Measurements from ENCODE around the gene GUK1.

GUK1 gene, protein sequence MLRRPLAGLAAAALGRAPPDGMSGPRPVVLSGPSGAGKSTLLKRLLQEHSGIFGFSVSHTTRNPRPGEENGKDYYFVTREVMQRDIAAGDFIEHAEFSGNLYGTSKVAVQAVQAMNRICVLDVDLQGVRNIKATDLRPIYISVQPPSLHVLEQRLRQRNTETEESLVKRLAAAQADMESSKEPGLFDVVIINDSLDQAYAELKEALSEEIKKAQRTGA

DNA sequence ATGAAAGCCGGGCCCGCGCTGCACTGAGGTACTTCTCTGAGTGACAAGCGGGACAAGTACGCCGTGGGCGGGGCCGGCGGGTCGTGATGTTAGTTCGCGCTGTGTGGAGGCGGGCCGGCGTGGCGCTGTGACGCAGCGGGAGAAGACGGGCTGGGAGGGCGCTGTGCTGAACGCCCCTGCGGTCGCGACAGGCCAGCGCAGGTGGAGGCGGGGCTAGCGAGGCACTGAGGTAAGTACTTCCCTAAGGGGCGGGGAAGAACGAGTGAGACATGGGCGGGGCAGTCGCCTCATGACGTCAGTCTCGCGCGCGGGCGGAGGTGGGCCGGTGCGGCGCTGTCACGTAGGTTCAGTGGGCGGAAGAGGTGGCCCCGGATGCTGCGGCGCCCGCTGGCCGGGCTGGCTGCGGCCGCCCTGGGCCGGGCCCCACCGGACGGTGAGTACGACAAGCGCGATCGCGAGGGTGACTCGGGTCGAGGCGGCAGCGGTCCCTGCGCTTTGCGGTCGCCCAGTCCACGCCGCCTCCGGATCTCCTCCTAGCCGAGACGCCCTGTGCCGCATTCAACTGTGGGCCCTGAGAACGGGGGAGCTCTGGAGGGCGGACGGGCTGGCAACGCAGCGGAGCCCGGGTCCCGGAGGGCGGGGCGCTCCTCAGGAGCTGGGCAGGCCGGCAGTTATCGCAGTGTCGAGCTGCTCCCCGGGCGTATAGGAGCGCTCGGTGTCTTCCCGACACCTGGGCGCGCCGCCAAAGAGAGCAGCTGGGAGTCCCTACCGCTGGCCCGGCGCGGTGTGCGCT lies at the start of gene GUK1:
Gene GUK1 (plus strand): TSS at position 349 of the 793 bp plus-strand sequence. CDS start 24 bp downstream, at position 373.
- peak within 1 kb of the TSS; percentile 92 for H3K27ac ChIP-seq (ENCODE audit: low read length)
- H3K4me1 ChIP-seq (ENCODE audit: control insufficient read depth in 1 of 2, insufficient read depth in 2 of 2, low read length in 2 of 2): peaks cover 12 to 38% of the 10 kb centered on the region in 2 donors
- no peaks in the 10 kb centered on the region for H3K27me3 ChIP-seq (ENCODE audit: low read depth, low read length)
- H3K4me3 ChIP-seq (ENCODE audit: low read depth in 1 of 2, low read length in 2 of 2): peak within 1 kb of the TSS; percentile 89 to 92
- H3K36me3 ChIP-seq (ENCODE audit: control insufficient read depth in 1 of 2, insufficient read depth in 2 of 2, low read length in 2 of 2): peaks cover 0 to 4% of the 10 kb centered on the region in 2 donors
- H3K9me3 ChIP-seq (ENCODE audit: control insufficient read depth in 1 of 2, low read length in 2 of 2): no peaks in the 10 kb centered on the region

DNA sequence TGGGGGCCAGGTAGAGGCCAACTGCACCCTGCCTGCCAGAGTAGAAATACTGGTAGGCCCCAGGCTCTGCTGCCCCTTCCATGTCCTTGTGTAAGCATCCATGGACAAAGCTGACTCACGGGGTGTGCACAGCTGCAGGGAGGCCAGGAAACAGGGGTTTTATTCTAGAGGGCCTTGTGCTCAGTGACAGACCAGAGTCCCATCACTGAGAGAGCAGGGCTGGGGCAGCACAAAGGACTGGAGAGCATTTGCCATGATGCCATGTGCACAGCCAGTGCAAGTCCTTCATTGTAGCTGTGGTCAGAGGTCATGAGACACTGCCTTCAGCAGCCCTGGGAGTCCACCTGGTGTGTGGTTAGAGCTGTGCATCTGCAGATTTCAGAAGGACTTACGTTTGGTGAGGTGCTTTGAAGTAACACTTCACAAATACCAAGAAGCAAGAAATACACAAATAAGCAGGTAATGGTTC lies 49.4 kb upstream of the GUK1 start:
- Histone ChIP-seq H3K36me3 (ENCODE audit: control insufficient read depth in 1 of 2, insufficient read depth in 2 of 2, low read length in 2 of 2) (peaks cover 4 to 17% of the 10 kb centered on the region in 2 donors), H3K4me1 (ENCODE audit: control insufficient read depth in 1 of 2, insufficient read depth in 2 of 2, low read length in 2 of 2) (peaks cover 44 to 67% of the 10 kb centered on the region in 2 donors), H3K27me3 (ENCODE audit: low read depth, low read length) (no peaks in the 10 kb centered on the region), H3K4me3 (ENCODE audit: low read depth in 1 of 2, low read length in 2 of 2) (peak overlapping the region in 1 of 2 donors; percentile 14), H3K27ac (ENCODE audit: low read length) (no peak overlapping the region), H3K9me3 (ENCODE audit: control insufficient read depth in 1 of 2, low read length in 2 of 2) (peaks cover 6 to 14% of the 10 kb centered on the region in 2 donors)

DNA sequence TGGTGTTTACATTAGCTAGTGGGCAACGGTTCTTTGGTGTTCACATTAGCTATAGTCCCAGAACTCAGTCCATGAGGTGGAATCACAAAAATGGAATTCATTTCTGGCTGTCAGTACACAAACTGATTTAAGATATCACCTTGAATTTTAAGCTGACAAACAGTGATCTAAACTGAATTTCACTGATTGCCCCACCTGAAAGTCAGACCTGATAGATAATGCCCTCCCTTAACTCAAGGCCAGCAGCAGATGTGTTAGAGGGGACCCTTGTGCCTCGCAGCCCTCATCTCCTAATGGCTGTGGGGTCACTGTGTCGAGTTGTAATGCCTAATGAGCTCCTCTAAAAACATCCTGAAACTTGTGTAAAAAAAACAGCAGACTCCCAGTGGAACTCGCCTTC lies 49.0 kb upstream of the GUK1 start:
- H3K36me3 ChIP-seq (ENCODE audit: control insufficient read depth in 1 of 2, insufficient read depth in 2 of 2, low read length in 2 of 2): peaks cover 4 to 17% of the 10 kb centered on the region in 2 donors
- H3K27ac ChIP-seq (ENCODE audit: low read length): no peak overlapping the region
- peaks cover 40 to 63% of the 10 kb centered on the region in 2 donors for H3K4me1 ChIP-seq (ENCODE audit: control insufficient read depth in 1 of 2, insufficient read depth in 2 of 2, low read length in 2 of 2)
- no peak overlapping the region for H3K4me3 ChIP-seq (ENCODE audit: low read depth in 1 of 2, low read length in 2 of 2)
- no peaks in the 10 kb centered on the region for H3K27me3 ChIP-seq (ENCODE audit: low read depth, low read length)
- peaks cover 6 to 14% of the 10 kb centered on the region in 2 donors for H3K9me3 ChIP-seq (ENCODE audit: control insufficient read depth in 1 of 2, low read length in 2 of 2)

DNA sequence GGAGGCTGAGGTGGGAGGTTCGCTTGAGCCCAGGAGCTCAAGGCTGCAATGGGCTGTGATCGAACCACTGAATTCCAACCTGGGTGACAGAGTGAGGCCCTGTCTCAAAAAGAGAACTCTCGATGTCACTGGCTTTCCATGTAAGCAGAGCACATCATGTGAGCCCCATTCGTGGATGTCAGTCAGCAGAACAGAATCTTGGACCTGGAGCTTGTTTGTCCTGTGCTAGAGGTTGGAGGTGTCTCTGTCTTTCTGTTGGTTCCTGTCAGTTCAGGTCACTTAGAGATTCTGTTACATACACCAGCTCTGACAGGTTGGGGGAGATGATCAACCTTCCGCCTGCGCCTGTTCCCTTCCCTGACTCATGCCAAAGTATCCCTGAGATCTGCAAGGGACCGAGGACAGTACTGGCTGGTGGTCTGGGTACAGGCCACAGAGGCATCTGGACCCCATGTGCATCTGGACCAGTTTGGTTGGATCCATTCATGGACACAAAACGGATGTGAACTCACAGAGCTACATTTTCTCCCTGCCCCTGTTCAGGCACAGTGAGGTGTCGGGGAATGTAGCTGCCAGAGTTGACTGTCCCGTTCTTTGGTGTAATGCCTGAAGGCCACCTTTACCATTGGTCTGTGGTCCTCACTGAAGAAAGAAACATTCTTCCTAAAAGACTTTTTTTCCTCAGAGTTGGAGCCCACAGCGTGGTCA lies 47.6 kb upstream of the GUK1 start:
- no peak overlapping the region for H3K27ac ChIP-seq (ENCODE audit: low read length)
- no peak overlapping the region for H3K4me3 ChIP-seq (ENCODE audit: low read depth in 1 of 2, low read length in 2 of 2)
- no peaks in the 10 kb centered on the region for H3K27me3 ChIP-seq (ENCODE audit: low read depth, low read length)
- H3K9me3 ChIP-seq (ENCODE audit: control insufficient read depth in 1 of 2, low read length in 2 of 2): peaks cover 6 to 14% of the 10 kb centered on the region in 2 donors
- H3K36me3 ChIP-seq (ENCODE audit: control insufficient read depth in 1 of 2, insufficient read depth in 2 of 2, low read length in 2 of 2): peaks cover 4 to 25% of the 10 kb centered on the region in 2 donors
- H3K4me1 ChIP-seq (ENCODE audit: control insufficient read depth in 1 of 2, insufficient read depth in 2 of 2, low read length in 2 of 2): peaks cover 28 to 57% of the 10 kb centered on the region in 2 donors

DNA sequence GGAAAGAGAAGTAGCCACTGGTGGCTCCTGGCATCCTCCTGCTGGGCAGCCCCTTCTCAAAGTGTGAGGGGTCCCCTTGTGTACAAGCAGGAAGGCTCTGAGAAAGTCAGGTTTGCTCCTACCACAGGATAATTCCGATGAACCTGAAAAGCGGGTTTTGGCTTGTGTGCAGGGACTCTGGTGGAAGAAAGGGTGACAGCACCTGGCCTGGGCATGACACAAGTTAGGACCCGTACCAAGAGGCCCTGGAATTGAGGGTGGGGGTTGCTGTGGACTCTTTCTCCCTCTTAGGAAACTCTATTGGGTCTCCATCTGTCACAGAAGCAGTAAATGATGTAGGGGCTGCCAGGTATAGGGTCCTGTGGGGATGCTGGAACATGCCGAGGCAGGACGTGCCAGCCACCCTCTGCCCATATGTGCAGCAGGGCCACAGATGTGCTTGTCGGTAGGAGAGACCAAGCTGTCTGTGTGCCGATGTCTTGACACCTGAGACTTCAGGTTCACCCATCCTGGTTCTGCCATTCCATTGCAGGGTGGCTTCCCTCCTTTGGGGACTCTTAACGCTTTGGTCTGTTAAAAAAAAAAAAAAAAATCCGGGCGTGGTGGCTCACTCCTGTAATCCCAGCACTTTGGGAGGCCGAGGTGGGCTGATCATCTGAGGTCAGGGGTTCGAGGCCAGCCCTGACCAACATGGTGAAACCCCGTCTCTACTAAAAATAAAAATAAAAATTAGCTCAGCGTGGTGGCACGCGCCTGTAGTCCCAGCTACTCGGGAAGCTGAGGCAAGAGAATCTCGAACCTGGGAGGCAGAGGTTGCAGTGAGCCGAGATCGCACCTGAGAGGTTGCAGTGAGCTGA lies 46.8 kb upstream of the GUK1 start:
- Histone ChIP-seq H3K27me3 (ENCODE audit: low read depth, low read length) (no peaks in the 10 kb centered on the region), H3K4me1 (ENCODE audit: control insufficient read depth in 1 of 2, insufficient read depth in 2 of 2, low read length in 2 of 2) (peaks cover 20 to 49% of the 10 kb centered on the region in 2 donors), H3K4me3 (ENCODE audit: low read depth in 1 of 2, low read length in 2 of 2) (no peak overlapping the region), H3K36me3 (ENCODE audit: control insufficient read depth in 1 of 2, insufficient read depth in 2 of 2, low read length in 2 of 2) (peaks cover 5 to 33% of the 10 kb centered on the region in 2 donors), H3K9me3 (ENCODE audit: control insufficient read depth in 1 of 2, low read length in 2 of 2) (peaks cover 6 to 14% of the 10 kb centered on the region in 2 donors), H3K27ac (ENCODE audit: low read length) (no peak overlapping the region)

DNA sequence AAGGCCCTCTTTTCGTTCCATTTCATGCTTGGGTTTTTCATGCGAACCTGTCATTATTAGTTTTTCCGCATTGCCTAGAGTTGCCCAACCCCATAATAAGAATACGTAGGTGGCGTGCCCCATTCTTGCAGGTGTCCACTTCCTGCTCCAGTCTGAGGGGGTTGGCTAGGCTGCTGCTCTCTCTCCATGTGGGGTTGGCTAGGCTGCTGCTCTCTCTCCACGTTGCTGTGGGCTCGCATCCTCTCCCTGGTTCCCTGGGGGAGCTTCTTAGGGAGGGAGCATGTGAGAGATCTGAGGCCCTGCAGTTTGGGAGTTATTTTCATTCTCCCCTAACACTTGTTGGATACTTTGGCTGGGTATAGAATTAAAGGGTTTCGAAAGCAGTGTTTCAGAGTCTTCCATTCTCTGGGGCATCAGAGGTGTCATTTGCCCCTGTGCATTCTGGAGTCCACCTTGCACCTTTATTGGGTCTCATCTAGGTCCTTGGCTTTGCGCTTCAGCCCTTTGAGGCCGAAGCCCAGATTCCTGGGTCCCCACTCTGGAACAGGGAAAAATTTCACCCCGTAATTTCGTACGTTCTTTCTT lies 45.6 kb upstream of the GUK1 start:
- H3K36me3 ChIP-seq (ENCODE audit: control insufficient read depth in 1 of 2, insufficient read depth in 2 of 2, low read length in 2 of 2): peaks cover 18 to 45% of the 10 kb centered on the region in 2 donors
- peaks cover 6 to 14% of the 10 kb centered on the region in 2 donors for H3K9me3 ChIP-seq (ENCODE audit: control insufficient read depth in 1 of 2, low read length in 2 of 2)
- no peak overlapping the region for H3K27ac ChIP-seq (ENCODE audit: low read length)
- peaks cover 14 to 37% of the 10 kb centered on the region in 2 donors for H3K4me1 ChIP-seq (ENCODE audit: control insufficient read depth in 1 of 2, insufficient read depth in 2 of 2, low read length in 2 of 2)
- H3K27me3 ChIP-seq (ENCODE audit: low read depth, low read length): no peaks in the 10 kb centered on the region
- H3K4me3 ChIP-seq (ENCODE audit: low read depth in 1 of 2, low read length in 2 of 2): peak overlapping the region in 1 of 2 donors; percentile 13

DNA sequence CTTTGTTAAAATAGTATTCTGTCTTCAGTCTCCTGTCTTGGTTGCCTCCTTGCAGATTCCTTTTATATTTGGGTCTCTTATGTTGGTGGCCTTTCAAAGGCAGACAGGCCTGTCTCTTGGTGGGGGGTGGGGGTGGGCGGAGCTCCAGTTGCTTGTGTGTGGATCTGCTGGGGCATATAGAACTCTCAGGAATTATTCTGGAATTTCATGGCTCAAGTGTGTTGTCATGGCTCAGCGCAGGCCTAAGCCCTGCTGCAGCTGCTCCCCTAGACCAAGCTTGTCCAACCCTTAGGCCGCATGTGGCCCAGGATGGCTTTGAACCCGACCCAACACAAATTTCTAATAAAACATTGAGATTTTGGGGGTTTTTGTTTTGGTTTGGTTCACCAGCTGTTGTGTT lies 44.9 kb upstream of the GUK1 start:
- Histone ChIP-seq H3K4me1 (ENCODE audit: control insufficient read depth in 1 of 2, insufficient read depth in 2 of 2, low read length in 2 of 2) (peaks cover 9 to 30% of the 10 kb centered on the region in 2 donors), H3K36me3 (ENCODE audit: control insufficient read depth in 1 of 2, insufficient read depth in 2 of 2, low read length in 2 of 2) (peaks cover 24 to 52% of the 10 kb centered on the region in 2 donors), H3K27me3 (ENCODE audit: low read depth, low read length) (no peaks in the 10 kb centered on the region), H3K27ac (ENCODE audit: low read length) (no peak overlapping the region), H3K9me3 (ENCODE audit: control insufficient read depth in 1 of 2, low read length in 2 of 2) (peaks cover 6 to 14% of the 10 kb centered on the region in 2 donors), H3K4me3 (ENCODE audit: low read depth in 1 of 2, low read length in 2 of 2) (no peak overlapping the region)

DNA sequence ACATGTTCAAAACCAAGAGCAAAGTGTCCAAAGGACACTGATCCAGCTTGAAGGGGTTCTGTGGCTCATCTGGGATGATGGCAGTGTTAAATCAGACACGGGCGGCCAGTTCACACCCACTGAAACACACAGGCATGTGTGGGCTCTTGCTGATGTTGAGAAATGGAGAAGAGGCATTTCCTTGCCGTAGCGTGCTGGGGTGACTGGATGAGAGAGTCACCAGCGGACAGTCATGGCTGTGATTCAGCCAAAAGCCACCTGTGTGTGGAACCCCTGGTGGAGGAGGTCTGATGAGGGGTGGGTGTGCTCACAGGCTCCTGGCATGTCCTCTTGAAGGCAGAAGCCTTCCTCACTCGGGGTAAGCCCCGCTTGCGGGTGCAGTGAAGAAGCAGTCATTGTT lies 44.1 kb upstream of the GUK1 start:
- Histone ChIP-seq H3K36me3 (ENCODE audit: control insufficient read depth in 1 of 2, insufficient read depth in 2 of 2, low read length in 2 of 2) (peaks cover 27 to 56% of the 10 kb centered on the region in 2 donors), H3K9me3 (ENCODE audit: control insufficient read depth in 1 of 2, low read length in 2 of 2) (peaks cover 6 to 14% of the 10 kb centered on the region in 2 donors), H3K27ac (ENCODE audit: low read length) (no peak overlapping the region), H3K4me1 (ENCODE audit: control insufficient read depth in 1 of 2, insufficient read depth in 2 of 2, low read length in 2 of 2) (peaks cover 2 to 23% of the 10 kb centered on the region in 2 donors), H3K27me3 (ENCODE audit: low read depth, low read length) (no peaks in the 10 kb centered on the region), H3K4me3 (ENCODE audit: low read depth in 1 of 2, low read length in 2 of 2) (no peak overlapping the region)

DNA sequence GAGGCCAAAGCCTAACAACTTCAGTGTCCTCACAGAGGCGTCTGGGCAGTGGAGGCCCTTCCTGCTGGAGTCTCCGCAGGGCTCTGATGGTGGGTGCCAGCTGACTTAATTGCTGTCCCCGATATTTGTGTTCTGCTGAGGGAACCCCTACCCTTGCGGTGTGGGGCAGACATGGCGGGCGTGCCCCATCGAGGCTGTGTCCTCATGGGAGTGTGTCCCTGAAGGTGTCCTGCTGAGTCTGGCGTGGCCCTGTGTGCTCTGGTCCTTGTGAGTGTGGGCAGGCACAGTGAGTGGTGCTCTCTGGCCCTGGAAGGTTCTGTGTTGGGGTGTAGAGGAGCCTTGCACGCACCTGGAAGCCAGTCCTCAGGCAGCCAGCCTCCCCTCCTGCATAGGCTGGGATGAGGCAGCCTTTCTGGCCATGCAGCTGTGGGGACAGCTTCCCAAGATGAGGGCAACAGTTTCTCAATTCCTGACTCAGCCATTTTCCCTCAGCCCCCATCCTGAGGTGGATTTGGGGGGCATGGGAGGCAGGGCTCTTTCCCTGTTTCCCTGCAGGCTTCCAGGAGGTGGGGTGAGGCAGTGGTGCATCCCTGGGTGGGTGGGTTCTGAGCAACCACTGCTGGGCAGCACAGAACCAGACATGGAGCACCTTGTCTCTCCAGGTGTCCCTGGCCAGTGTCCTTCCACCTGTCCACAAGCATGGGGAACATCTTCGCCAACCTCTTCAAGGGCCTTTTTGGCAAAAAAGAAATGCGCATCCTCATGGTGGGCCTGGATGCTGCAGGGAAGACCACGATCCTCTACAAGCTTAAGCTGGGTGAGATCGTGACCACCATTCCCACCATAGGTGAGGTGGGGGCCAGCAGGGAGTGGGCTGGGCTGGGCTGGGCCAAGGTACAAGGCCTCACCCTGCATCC lies 43.4 kb upstream of the GUK1 start:
- H3K27me3 ChIP-seq (ENCODE audit: low read depth, low read length): no peaks in the 10 kb centered on the region
- H3K27ac ChIP-seq (ENCODE audit: low read length): no peak overlapping the region
- peaks cover 6 to 14% of the 10 kb centered on the region in 2 donors for H3K9me3 ChIP-seq (ENCODE audit: control insufficient read depth in 1 of 2, low read length in 2 of 2)
- H3K36me3 ChIP-seq (ENCODE audit: control insufficient read depth in 1 of 2, insufficient read depth in 2 of 2, low read length in 2 of 2): peaks cover 29 to 61% of the 10 kb centered on the region in 2 donors
- H3K4me1 ChIP-seq (ENCODE audit: control insufficient read depth in 1 of 2, insufficient read depth in 2 of 2, low read length in 2 of 2): peaks cover 0 to 23% of the 10 kb centered on the region in 2 donors
- no peak overlapping the region for H3K4me3 ChIP-seq (ENCODE audit: low read depth in 1 of 2, low read length in 2 of 2)

Data from muscle layer of duodenum (tissue), 2 donors.